KMS-11 (cell line): ENCODE results near the gene CGB3.

ENCODE experiments used
- H2AFZ ChIP-seq: fragments of 200-600 bp; sonication (generic); 2 replicates; pipeline ENCODE4 v1.6.1; 2016; ENCODE audit warnings: antibody characterized with exemption, mixed run types, low read depth
- H3K27ac ChIP-seq: fragments of 200-600 bp; sonication (generic); 2 replicates; pipeline ENCODE4 v1.6.1; 2016; ENCODE audit warnings: mild to moderate bottlenecking, mixed run types
- H3K27me3 ChIP-seq: fragments of 200-600 bp; sonication (generic); 2 replicates; pipeline ENCODE4 v1.6.1; 2017; ENCODE audit warnings: mild to moderate bottlenecking, low read depth, mixed run types, moderate library complexity; ENCODE audit not compliant: insufficient read depth
- H3K36me3 ChIP-seq: fragments of 200-600 bp; sonication (generic); 2 replicates; pipeline ENCODE4 v1.6.1; 2017; ENCODE audit warnings: mild to moderate bottlenecking, mixed run types; ENCODE audit not compliant: insufficient read depth
- H3K4me1 ChIP-seq: fragments of 200-600 bp; sonication (generic); 2 replicates; pipeline ENCODE4 v1.6.1; 2016; ENCODE audit warnings: mild to moderate bottlenecking, low read depth, mixed run types; ENCODE audit not compliant: poor library complexity, severe bottlenecking
- H3K4me2 ChIP-seq: fragments of 200-600 bp; sonication (generic); 2 replicates; pipeline ENCODE4 v1.7.0; 2016; ENCODE audit warnings: mild to moderate bottlenecking, mixed run types
- H3K4me3 ChIP-seq: fragments of 200-600 bp; sonication (generic); IDR thresholded peaks from 2 replicates; pipeline ENCODE4 v1.6.1; 2017; ENCODE audit warnings: low read depth, low read length, mixed read lengths; ENCODE audit not compliant: insufficient read depth
- H3K79me2 ChIP-seq: fragments of 200-600 bp; sonication (generic); 2 replicates; pipeline ENCODE4 v1.6.1; 2016; ENCODE audit warnings: low read depth, mixed run types; ENCODE audit not compliant: insufficient read depth
- H3K9ac ChIP-seq: fragments of 200-600 bp; sonication (generic); 2 replicates; pipeline ENCODE4 v1.6.1; 2016; ENCODE audit warnings: mild to moderate bottlenecking, mixed run types
- H4K20me1 ChIP-seq: fragments of 200-600 bp; sonication (generic); 2 replicates; pipeline ENCODE4 v1.6.1; 2016; ENCODE audit warnings: mild to moderate bottlenecking, mixed run types; ENCODE audit not compliant: insufficient read depth
- TF ChIP-seq, protein P1 (sequence below): fragments of 200-600 bp; sonication (generic); conservative IDR thresholded peaks from 2 replicates; pipeline ENCODE4 v1.6.1; 2017; ENCODE audit warnings: low read depth, mild to moderate bottlenecking, antibody characterized with exemption, low read length, moderate library complexity, mixed read lengths

CGB3 gene

GRCh38 chr19:48994035-48994386 is 30.1 kb downstream of the CGB3 start:
- Histone ChIP-seq H2AFZ (peak overlapping the region; percentile 53), H3K4me1 (peaks cover 31% of the 10 kb centered on the region), H3K4me3 (no peak overlapping the region), H3K27ac (peak overlapping the region; percentile 73), H3K27me3 (no peaks in the 10 kb centered on the region), H3K4me2 (peak overlapping the region; percentile 98), H4K20me1 (no peaks in the 10 kb centered on the region), H3K9ac (peak overlapping the region; percentile 81), H3K79me2 (peaks cover 69% of the 10 kb centered on the region), H3K36me3 (no peaks in the 10 kb centered on the region)
- TF ChIP-seq, protein P1, sequence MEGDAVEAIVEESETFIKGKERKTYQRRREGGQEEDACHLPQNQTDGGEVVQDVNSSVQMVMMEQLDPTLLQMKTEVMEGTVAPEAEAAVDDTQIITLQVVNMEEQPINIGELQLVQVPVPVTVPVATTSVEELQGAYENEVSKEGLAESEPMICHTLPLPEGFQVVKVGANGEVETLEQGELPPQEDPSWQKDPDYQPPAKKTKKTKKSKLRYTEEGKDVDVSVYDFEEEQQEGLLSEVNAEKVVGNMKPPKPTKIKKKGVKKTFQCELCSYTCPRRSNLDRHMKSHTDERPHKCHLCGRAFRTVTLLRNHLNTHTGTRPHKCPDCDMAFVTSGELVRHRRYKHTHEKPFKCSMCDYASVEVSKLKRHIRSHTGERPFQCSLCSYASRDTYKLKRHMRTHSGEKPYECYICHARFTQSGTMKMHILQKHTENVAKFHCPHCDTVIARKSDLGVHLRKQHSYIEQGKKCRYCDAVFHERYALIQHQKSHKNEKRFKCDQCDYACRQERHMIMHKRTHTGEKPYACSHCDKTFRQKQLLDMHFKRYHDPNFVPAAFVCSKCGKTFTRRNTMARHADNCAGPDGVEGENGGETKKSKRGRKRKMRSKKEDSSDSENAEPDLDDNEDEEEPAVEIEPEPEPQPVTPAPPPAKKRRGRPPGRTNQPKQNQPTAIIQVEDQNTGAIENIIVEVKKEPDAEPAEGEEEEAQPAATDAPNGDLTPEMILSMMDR: no peak

GRCh38 chr19:48993175-48994034 is 30.7 kb downstream of the CGB3 start, which contains the start of the genes GYS1 and RUVBL2:
Gene GYS1 (minus strand): TSS chr19:48993309. CDS start chr19:48993112, 197 bp downstream.
Gene RUVBL2 (plus strand): TSS chr19:48993887. CDS start chr19:48993912, 25 bp downstream.
- TF ChIP-seq, protein P1: peak; percentile 85
- H4K20me1 ChIP-seq: no peaks in the 10 kb centered on the region
- H3K9ac ChIP-seq: peak within 1 kb of the TSS; percentile 81
- H3K4me1 ChIP-seq: peaks cover 31% of the 10 kb centered on the region
- H3K36me3 ChIP-seq: no peaks in the 10 kb centered on the region
- H3K27ac ChIP-seq: peak within 1 kb of the TSS; percentile 73
- peak within 1 kb of the TSS; percentile 60 for H3K4me3 ChIP-seq
- H3K27me3 ChIP-seq: no peaks in the 10 kb centered on the region
- peak within 1 kb of the TSS; percentile 66 for H2AFZ ChIP-seq
- peak within 1 kb of the TSS; percentile 100 for H3K4me2 ChIP-seq
- peaks cover 67% of the 10 kb centered on the region for H3K79me2 ChIP-seq

- H3K27me3 ChIP-seq: no peaks in the 10 kb centered on the region
- TF ChIP-seq, protein P1: no peak
- peak overlapping the region; percentile 100 for H3K4me2 ChIP-seq
- H3K27ac ChIP-seq: peak overlapping the region; percentile 52
- H3K36me3 ChIP-seq: no peaks in the 10 kb centered on the region
- peak overlapping the region; percentile 60 for H3K4me3 ChIP-seq
- H3K9ac ChIP-seq: peak overlapping the region; percentile 69; the same call in 1 of the 2 replicates
- peaks cover 28% of the 10 kb centered on the region for H3K4me1 ChIP-seq
- H3K79me2 ChIP-seq: peaks cover 61% of the 10 kb centered on the region
- no peaks in the 10 kb centered on the region for H4K20me1 ChIP-seq
- peak overlapping the region; percentile 66 for H2AFZ ChIP-seq
These were observed 31.5 kb downstream of the CGB3 start for GRCh38 chr19:48992581-48993174.

GRCh38 chr19:48991873-48992580 is 32.1 kb downstream of the CGB3 start:
- Histone ChIP-seq H3K36me3 (no peaks in the 10 kb centered on the region), H3K27me3 (no peaks in the 10 kb centered on the region), H3K27ac (peak overlapping the region; percentile 52), H4K20me1 (no peaks in the 10 kb centered on the region), H2AFZ (peak overlapping the region; percentile 66; the same call in 1 of the 2 replicates), H3K4me3 (no peak overlapping the region), H3K4me2 (peak overlapping the region; percentile 100), H3K4me1 (peaks cover 21% of the 10 kb centered on the region), H3K79me2 (peaks cover 54% of the 10 kb centered on the region), H3K9ac (peak overlapping the region; percentile 69; the same call in 1 of the 2 replicates)
- TF ChIP-seq, protein P1: no peak
